Measurements from ENCODE around the gene STEAP4. TPM values are rescaled to one million over a fixed set of nuclear protein-coding genes. Genes with fewer than 3 reads are reported as not detected.

STEAP4 gene
- total RNA-seq, 2 experiments from 2014 or later: not detected

DNA sequence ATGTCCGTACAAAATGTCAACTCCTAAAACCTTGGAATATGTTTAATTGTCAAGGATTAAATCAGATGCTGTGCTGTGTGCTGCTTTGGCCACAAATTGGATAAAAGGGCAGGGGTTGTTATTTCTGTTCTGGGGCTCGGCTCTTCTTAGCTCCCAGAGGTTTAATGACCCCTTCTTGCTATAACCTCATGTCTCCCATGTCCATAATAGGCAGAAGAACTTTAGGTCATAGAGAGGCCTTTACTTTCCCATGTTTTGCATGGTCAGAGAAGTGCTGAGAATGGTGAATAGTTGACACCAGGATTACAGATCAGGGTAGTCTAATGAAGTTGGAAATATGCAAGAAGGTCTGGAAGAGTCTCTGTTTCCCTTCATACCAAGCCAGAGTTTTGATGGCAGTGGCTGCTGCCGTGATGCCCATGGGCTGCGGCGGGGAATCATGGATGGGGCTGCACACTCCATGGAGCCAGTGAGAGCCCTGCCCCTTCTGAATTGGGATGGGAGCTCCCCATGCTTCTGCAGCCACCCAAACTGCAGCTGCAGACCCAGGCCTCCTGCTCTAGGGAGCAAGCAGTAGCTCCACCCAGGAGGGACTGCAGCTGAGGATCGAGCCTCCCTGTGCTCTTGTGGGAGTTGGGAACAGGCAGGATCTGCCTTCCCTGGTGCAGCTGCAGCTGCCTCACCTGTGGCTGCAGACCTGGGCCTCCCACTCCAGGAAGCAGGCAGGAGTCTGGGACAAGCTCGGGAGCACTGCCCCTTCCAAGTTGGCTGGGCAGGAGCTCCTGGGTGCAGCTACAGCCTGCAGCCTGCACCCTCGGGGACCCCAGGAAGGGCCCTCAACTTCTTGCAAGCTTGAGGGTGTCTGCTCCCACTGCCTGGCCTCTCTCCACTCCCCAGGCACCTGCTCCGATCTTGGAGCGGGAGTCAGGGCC lies 23.1 kb upstream of the STEAP4 start:
- H3K4me1 Mint-ChIP-seq (ENCODE audit: low read depth): no peaks in the 10 kb centered on the region
- intact Hi-C loops (cut with micrococcal nuclease): no loop called here
- H3K9me3 Mint-ChIP-seq: no peaks in the 10 kb centered on the region
- ChIA-PET POLR2A (no interaction called here), CTCF (no interaction called here)
- H3K4me3 Mint-ChIP-seq: no peak overlapping the region
- no peak for DNase-seq
- no peaks in the 10 kb centered on the region for H3K36me3 Mint-ChIP-seq
- H3K27ac Mint-ChIP-seq: no peak overlapping the region
- no peaks in the 10 kb centered on the region for H3K27me3 Mint-ChIP-seq

DNA sequence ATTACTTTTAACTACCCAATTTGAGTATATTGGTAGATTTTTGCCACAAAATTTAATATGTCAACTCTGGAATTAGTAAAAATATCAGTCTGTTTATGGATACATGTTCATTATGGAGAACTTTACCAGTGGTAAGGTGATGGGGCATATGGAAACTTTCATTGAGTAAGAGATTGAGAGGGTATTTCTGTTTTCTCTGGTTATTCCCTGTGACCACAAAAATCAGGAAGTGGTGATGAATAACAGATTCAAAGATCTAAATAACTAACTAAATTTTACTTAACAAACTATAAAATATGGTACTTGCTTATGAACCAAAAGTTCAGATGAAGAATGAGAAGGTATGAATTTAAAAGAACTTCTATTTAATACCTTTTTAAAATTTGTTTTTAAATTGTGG lies 22.1 kb upstream of the STEAP4 start:
- ChIA-PET CTCF (no interaction called here), POLR2A (no interaction called here)
- no peak for DNase-seq
- H3K27me3 Mint-ChIP-seq: no peaks in the 10 kb centered on the region
- H3K4me3 Mint-ChIP-seq: no peak overlapping the region
- H3K27ac Mint-ChIP-seq: no peak overlapping the region
- H3K9me3 Mint-ChIP-seq: no peaks in the 10 kb centered on the region
- no peaks in the 10 kb centered on the region for H3K36me3 Mint-ChIP-seq
- H3K4me1 Mint-ChIP-seq (ENCODE audit: low read depth): no peaks in the 10 kb centered on the region
- intact Hi-C loops (cut with micrococcal nuclease): no loop called here

DNA sequence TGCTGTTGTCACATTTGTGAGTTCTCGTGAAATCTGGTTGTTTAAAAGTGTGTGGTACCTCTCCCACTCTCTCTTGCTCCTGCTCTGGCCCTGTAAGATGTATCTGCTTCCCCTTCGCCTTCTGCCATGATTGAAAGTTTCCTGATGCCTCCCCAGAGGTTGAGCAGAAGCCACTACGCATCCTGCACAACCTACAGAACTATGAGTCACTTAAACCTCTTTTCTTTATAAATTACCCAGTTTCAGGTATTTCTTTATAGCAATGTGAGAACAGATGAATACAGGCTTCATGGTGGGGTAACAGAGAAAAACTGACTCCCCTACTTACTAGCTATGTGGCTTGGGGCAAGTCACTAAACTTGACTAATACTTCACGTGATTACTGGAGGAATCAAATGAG lies 18.0 kb upstream of the STEAP4 start:
- DNase-seq: no peak
- intact Hi-C loops (cut with micrococcal nuclease): no loop called here
- CTCF ChIA-PET: no interaction called here
- POLR2A ChIA-PET: no interaction called here
- Mint-ChIP-seq H3K36me3 (no peaks in the 10 kb centered on the region), H3K27ac (no peak overlapping the region), H3K9me3 (no peaks in the 10 kb centered on the region), H3K4me1 (ENCODE audit: low read depth) (no peaks in the 10 kb centered on the region), H3K4me3 (no peak overlapping the region), H3K27me3 (peaks cover 1% of the 10 kb centered on the region)

DNA sequence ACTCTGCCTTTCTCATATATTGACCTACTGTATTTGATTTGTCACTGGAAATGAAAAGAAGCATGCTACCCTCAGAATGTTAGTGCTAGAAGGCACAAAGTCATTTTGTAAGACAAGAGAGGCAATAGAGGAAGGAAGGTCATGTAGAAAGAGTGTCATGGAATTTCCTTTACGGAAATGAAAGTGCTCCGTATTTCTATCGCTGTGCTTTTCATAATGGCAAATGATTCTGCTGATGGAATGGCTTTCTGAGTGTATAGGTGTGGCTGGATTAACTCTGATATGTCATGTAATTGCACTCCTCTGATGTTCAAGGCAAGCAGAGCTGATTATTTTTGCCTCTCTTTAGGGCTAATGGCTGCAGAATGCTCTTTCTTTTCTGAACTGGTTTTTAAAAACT lies 15.5 kb upstream of the STEAP4 start:
- no peaks in the 10 kb centered on the region for H3K9me3 Mint-ChIP-seq
- no peaks in the 10 kb centered on the region for H3K36me3 Mint-ChIP-seq
- no peaks in the 10 kb centered on the region for H3K4me1 Mint-ChIP-seq (ENCODE audit: low read depth)
- no peak overlapping the region for H3K4me3 Mint-ChIP-seq
- H3K27me3 Mint-ChIP-seq: peaks cover 2% of the 10 kb centered on the region
- ChIA-PET POLR2A (no interaction called here), CTCF (no interaction called here)
- intact Hi-C loops (cut with micrococcal nuclease): no loop called here
- H3K27ac Mint-ChIP-seq: no peak overlapping the region
- DNase-seq: no peak

DNA sequence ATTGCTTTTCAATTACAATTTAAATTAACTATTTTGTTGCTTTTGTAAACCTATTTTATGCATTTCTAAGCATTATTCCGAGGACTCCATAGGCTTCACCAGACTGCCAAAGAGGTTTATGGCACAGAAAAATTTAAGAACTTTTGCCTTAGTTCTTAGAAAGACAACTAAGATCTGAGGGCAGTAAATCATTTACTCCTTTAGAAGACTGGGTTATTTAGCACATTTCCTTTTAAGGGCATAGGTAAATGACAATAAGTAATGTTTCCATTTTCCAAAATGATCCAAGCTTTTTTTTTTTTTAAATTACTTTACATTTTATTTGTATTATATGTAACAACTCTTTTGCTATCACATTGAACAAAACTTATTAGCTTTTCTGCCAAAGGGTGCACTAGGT lies 15.0 kb upstream of the STEAP4 start:
- no peak for DNase-seq
- H3K27ac Mint-ChIP-seq: no peak overlapping the region
- H3K9me3 Mint-ChIP-seq: no peaks in the 10 kb centered on the region
- ChIA-PET CTCF (no interaction called here), POLR2A (no interaction called here)
- H3K36me3 Mint-ChIP-seq: no peaks in the 10 kb centered on the region
- no peaks in the 10 kb centered on the region for H3K4me1 Mint-ChIP-seq (ENCODE audit: low read depth)
- peaks cover 2% of the 10 kb centered on the region for H3K27me3 Mint-ChIP-seq
- no peak overlapping the region for H3K4me3 Mint-ChIP-seq
- intact Hi-C loops (cut with micrococcal nuclease): no loop called here

DNA sequence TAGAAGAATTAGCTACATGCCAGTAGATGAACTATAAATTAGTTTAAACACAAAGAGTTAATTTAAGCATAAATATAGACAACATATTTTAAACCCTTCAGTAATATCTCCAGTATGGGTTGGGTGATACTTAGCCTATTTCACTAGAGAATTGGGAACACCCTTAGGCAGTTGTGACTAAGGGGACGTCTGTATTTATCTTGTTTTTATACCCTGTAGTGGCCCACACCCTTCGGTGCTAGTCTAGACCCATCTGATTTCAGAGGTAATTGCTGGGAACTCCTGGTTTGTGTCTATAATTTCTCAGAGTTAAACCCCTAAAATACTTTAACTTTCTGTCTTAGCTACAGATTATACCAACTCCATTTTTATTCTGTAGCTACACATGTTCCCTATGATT lies 11.5 kb upstream of the STEAP4 start:
- POLR2A ChIA-PET: no interaction called here
- no peak for DNase-seq
- Mint-ChIP-seq H3K4me1 (ENCODE audit: low read depth) (no peaks in the 10 kb centered on the region), H3K27ac (no peak overlapping the region), H3K36me3 (no peaks in the 10 kb centered on the region), H3K27me3 (peaks cover 5% of the 10 kb centered on the region), H3K4me3 (no peak overlapping the region), H3K9me3 (no peaks in the 10 kb centered on the region)
- CTCF ChIA-PET: no interaction called here
- intact Hi-C loops (cut with micrococcal nuclease): no loop called here

DNA sequence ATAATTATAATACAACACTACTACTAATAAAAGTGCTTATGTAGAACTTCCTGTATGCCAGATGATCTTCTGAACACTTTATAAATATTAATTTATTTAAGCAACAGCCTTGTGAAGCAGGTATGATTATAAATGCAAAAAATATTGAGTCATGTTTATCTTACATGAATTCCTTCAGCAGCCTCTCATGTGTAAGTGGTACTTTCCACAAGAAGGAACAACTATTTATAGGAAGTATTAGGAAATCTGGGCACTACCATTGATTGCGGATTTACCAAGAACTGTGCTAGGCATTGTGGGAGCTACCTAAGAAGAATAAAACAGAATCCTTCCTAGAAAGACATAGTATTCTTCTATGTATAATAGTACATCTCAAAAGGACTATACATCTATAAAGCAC lies 10.7 kb upstream of the STEAP4 start:
- ChIA-PET POLR2A (no interaction called here), CTCF (no interaction called here)
- no peaks in the 10 kb centered on the region for H3K36me3 Mint-ChIP-seq
- no peak for DNase-seq
- H3K4me3 Mint-ChIP-seq: no peak overlapping the region
- H3K27ac Mint-ChIP-seq: no peak overlapping the region
- no peaks in the 10 kb centered on the region for H3K9me3 Mint-ChIP-seq
- H3K27me3 Mint-ChIP-seq: peaks cover 5% of the 10 kb centered on the region
- intact Hi-C loops (cut with micrococcal nuclease): no loop called here
- no peaks in the 10 kb centered on the region for H3K4me1 Mint-ChIP-seq (ENCODE audit: low read depth)

DNA sequence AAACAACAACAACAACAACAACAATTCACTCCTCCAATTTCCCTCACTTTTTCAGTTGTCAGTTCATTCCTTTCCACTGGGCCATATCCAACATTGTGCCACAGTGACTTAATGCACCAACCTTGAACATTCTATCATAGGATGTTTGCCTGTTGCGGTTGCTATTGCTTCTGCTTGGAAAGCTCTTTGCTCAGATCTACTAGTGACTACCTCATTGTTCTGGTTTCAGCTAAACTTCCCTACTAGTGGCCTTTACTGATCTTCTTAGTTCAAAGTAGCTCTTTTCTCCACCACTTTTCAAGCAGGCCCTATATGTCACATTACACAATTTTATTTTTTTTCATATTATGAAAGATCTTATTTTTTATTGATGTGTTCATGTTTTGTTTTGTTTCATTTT lies 9.8 kb upstream of the STEAP4 start:
- ChIA-PET CTCF (no interaction called here), POLR2A (no interaction called here)
- DNase-seq: no peak
- peaks cover 5% of the 10 kb centered on the region for H3K27me3 Mint-ChIP-seq
- H3K4me1 Mint-ChIP-seq (ENCODE audit: low read depth): no peaks in the 10 kb centered on the region
- no peaks in the 10 kb centered on the region for H3K36me3 Mint-ChIP-seq
- intact Hi-C loops (cut with micrococcal nuclease): no loop called here
- H3K9me3 Mint-ChIP-seq: no peaks in the 10 kb centered on the region
- no peak overlapping the region for H3K27ac Mint-ChIP-seq
- H3K4me3 Mint-ChIP-seq: no peak overlapping the region

DNA sequence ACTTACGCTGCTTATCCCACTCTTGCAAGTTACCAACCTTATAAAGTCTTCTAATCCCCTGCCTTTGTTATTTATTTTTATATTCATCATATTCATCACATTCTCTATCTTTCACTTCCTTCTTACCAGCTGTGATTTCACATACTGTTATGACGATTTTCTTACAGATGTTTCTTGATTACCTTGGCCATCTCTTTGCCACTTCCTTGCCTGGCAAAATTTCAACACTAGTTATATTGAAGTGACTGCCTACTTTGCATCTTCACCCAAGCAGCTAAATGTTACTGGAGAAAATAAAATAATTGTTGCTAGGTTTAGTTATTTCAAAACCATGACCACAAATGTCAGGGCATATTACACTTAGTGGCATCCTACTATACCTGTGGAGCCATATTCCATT lies 8.8 kb upstream of the STEAP4 start:
- no peak overlapping the region for H3K27ac Mint-ChIP-seq
- H3K27me3 Mint-ChIP-seq: peaks cover 5% of the 10 kb centered on the region
- ChIA-PET CTCF (no interaction called here), POLR2A (no interaction called here)
- no peak for DNase-seq
- no peak overlapping the region for H3K4me3 Mint-ChIP-seq
- H3K4me1 Mint-ChIP-seq (ENCODE audit: low read depth): no peaks in the 10 kb centered on the region
- no peaks in the 10 kb centered on the region for H3K36me3 Mint-ChIP-seq
- intact Hi-C loops (cut with micrococcal nuclease): no loop called here
- no peaks in the 10 kb centered on the region for H3K9me3 Mint-ChIP-seq

DNA sequence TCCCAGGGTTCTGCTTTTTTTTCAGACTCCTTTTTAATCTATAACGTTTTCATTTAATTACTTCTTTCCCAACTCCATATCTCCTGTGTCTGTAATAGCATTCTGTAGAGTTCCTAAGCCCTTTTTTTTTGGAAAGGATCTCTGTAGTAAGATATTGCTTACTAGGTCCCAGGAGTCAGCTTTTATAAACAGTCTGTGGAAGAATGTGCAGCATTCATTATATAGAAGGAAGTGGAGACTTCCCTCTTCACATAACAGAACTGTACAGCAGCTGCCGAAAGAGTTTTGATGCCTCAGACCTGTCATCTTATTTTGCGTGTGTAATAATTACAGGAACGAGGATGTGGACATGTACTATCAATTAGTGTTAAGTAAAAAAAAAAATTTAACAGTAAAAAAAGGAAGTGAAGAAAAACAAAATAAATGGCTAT lies 7.4 kb upstream of the STEAP4 start:
- DNase-seq: no peak
- Mint-ChIP-seq H3K36me3 (no peaks in the 10 kb centered on the region), H3K27ac (no peak overlapping the region), H3K4me1 (ENCODE audit: low read depth) (no peaks in the 10 kb centered on the region), H3K27me3 (peaks cover 5% of the 10 kb centered on the region), H3K4me3 (no peak overlapping the region), H3K9me3 (no peaks in the 10 kb centered on the region)
- POLR2A ChIA-PET: no interaction called here
- CTCF ChIA-PET: no interaction called here
- intact Hi-C loops (cut with micrococcal nuclease): no loop called here

DNA sequence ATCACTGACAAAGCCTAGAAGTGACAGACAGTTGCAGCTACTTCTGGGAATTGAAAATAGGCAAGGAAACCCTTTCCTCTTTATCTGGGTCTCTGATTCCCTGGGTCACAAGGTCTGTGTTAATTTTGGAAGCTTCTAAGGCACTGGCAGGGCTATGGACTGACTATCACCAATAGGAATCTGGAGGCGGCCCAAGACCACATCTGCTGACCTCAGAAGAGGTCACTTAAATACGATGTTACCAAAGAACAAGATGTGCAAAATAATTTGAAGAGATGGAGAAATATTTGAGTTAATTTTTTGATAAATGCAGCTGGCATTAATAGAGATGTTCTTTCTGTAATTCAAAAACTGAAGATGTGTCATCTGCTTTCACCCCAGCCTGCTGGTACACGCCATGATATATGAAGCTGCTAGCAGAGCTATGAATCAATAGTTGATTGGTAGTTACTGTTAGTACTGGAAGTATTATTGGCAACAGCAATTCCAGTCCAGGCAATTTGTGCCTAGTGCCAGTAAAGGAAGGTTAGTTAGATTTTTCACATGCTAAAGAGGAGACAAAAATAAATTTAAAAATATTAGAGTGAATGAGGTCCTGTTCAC lies 5.5 kb upstream of the STEAP4 start:
- ChIA-PET CTCF (no interaction called here), POLR2A (no interaction called here)
- DNase-seq: no peak
- no peak overlapping the region for H3K27ac Mint-ChIP-seq
- no peaks in the 10 kb centered on the region for H3K9me3 Mint-ChIP-seq
- intact Hi-C loops (cut with micrococcal nuclease): no loop called here
- H3K27me3 Mint-ChIP-seq: peaks cover 7% of the 10 kb centered on the region
- H3K36me3 Mint-ChIP-seq: no peaks in the 10 kb centered on the region
- no peaks in the 10 kb centered on the region for H3K4me1 Mint-ChIP-seq (ENCODE audit: low read depth)
- no peak overlapping the region for H3K4me3 Mint-ChIP-seq

DNA sequence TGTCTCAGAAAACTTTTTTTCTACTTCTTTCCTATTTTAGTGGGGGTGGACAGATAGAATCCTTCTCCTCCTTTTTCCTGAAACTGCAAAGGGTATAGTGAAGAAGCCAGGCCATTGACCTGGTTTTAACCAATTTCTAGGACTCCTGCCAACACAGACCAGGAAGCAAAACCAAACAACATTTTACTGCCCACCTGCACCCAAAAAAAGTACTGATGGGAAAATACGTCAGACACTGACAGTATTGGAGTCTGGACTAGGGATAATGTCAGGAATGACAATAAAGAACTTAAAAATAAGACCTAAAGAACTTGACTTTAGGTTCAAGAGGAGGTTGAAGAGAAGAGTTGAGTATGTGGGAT lies 5.0 kb upstream of the STEAP4 start:
- H3K4me1 Mint-ChIP-seq (ENCODE audit: low read depth): peaks cover 3% of the 10 kb centered on the region
- H3K9me3 Mint-ChIP-seq: no peaks in the 10 kb centered on the region
- intact Hi-C loops (cut with micrococcal nuclease): no loop called here
- CTCF ChIA-PET: no interaction called here
- POLR2A ChIA-PET: no interaction called here
- H3K36me3 Mint-ChIP-seq: no peaks in the 10 kb centered on the region
- no peak overlapping the region for H3K4me3 Mint-ChIP-seq
- DNase-seq: no peak
- H3K27ac Mint-ChIP-seq: no peak overlapping the region
- H3K27me3 Mint-ChIP-seq: peaks cover 11% of the 10 kb centered on the region

DNA sequence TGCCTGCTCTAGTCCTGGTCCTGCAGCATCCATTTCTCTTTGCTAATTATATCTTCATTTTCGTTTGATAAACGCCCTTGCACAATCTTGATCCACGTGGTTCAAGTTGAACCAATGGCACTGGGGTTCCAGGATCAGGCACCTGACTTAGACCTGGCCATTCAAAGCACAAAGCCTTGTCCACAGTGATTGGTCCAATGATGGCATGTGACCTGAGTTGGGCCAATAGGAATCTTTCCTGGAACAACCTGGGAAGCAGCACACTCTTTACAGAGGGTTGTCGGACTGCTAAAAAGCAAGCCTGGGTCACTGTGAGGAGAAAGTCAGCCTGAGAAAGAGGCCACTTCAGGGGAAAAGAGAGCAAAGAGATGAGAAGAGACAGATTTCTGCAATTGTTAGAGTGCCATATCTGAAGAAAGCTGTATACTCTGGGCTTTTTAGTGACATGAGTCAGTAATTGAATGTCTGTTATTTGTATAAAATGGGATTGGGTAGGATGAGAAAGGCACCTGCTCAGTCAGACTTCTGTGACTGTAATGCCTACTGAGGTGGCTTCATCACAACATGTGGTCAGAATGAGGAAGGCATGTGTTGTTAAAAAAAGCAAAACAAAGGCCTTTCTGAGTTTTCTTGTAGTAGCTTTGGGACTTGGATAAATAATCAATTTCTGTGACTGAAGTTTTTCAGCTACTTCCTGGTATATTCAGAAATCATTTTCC lies 4.4 kb upstream of the STEAP4 start:
- POLR2A ChIA-PET: no interaction called here
- Mint-ChIP-seq H3K27me3 (peaks cover 13% of the 10 kb centered on the region), H3K36me3 (no peaks in the 10 kb centered on the region), H3K9me3 (no peaks in the 10 kb centered on the region), H3K27ac (no peak overlapping the region), H3K4me3 (no peak overlapping the region), H3K4me1 (ENCODE audit: low read depth) (peaks cover 6% of the 10 kb centered on the region)
- CTCF ChIA-PET: interaction anchor here (0.8 kb wide), 1 partner anchor 41 kb away, joined by 3 read pairs; no protein-coding TSS in a partner anchor
- intact Hi-C loops (cut with micrococcal nuclease): no loop called here
- DNase-seq: no peak

All from activated CD4-positive, alpha-beta memory T cell treated with anti-CD3 and anti-CD28 coated beads for 36 hours (primary cell).